ENCODE data around the gene GNPTAB.

GNPTAB gene

GRCh38 chr12:101696251-101697196 lies 134.2 kb downstream of the GNPTAB start:
- no peak for DNase-seq (ENCODE audit: low spot score)

DNA sequence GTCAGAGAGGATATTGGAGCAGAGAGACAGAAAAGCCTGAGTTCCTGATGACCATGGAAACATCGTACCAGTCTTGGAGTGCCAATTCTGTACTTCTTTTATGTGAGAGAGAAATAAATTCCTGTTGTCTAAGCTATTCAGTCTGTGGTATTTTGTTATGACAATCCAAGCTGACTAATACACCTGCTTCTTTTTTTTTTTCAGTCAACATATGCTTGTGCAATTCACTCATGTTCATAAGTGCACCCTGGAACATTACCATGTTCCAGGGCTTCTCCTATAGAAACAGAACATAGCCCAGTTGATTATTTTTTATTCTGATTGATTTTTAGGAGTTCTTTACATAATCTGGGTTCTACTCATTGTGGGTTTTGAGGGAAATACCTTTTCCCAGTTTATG lies 135.1 kb downstream of the GNPTAB start:
- peak; percentile 55 for DNase-seq (ENCODE audit: low spot score)
